OCI-LY3 (cell line): Measurements from ENCODE around the gene ZSCAN12.

ENCODE experiments used
- EZH2phosphoT487 ChIP-seq: fragments of 200-600 bp; shearing (Covaris generic); IDR thresholded peaks from 2 replicates; pipeline ENCODE4 v1.6.1; 2018; ENCODE audit warnings: antibody characterized with exemption, mixed run types, low read depth
- TF ChIP-seq, protein P1 (sequence below): fragments of 200-600, 300-600 bp; sonication (generic); IDR thresholded peaks from 2 replicates; pipeline ENCODE4 v1.5.1; 2014; ENCODE audit warnings: antibody characterized with exemption, low read length, low read depth

DNA sequence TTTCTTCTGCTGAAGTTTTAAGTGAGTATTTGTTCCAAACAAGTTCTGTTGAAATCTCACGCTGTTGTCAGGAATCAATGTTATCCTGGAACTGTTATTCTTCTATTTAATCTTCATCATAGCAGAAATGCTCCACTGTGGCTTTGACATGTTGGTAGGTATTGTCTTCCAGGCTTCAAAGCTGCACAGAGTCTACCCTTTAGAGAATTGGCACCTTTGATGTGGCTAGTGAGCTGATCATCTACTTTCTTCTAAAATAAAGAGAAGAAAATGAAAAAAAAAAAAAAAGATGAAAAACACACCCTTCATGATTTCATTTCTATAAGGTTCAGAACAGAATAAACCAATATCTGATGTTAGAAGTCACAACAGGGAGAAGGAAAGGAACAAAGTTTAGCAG lies 49.5 kb upstream of the ZSCAN12 start:
- TF ChIP-seq, protein P1, sequence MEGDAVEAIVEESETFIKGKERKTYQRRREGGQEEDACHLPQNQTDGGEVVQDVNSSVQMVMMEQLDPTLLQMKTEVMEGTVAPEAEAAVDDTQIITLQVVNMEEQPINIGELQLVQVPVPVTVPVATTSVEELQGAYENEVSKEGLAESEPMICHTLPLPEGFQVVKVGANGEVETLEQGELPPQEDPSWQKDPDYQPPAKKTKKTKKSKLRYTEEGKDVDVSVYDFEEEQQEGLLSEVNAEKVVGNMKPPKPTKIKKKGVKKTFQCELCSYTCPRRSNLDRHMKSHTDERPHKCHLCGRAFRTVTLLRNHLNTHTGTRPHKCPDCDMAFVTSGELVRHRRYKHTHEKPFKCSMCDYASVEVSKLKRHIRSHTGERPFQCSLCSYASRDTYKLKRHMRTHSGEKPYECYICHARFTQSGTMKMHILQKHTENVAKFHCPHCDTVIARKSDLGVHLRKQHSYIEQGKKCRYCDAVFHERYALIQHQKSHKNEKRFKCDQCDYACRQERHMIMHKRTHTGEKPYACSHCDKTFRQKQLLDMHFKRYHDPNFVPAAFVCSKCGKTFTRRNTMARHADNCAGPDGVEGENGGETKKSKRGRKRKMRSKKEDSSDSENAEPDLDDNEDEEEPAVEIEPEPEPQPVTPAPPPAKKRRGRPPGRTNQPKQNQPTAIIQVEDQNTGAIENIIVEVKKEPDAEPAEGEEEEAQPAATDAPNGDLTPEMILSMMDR: no peak
- TF ChIP-seq EZH2phosphoT487: no peak
